ENCODE results near the gene ASIC4. TPM values are rescaled to one million over a fixed set of nuclear protein-coding genes. Genes with fewer than 3 reads are reported as not detected.
A peak's percentile ranks its signal among the peaks of the same experiment; 100 is the strongest.

Gene ASIC4
- total RNA-seq, 1 donor from 2014 or later: not detected

DNA sequence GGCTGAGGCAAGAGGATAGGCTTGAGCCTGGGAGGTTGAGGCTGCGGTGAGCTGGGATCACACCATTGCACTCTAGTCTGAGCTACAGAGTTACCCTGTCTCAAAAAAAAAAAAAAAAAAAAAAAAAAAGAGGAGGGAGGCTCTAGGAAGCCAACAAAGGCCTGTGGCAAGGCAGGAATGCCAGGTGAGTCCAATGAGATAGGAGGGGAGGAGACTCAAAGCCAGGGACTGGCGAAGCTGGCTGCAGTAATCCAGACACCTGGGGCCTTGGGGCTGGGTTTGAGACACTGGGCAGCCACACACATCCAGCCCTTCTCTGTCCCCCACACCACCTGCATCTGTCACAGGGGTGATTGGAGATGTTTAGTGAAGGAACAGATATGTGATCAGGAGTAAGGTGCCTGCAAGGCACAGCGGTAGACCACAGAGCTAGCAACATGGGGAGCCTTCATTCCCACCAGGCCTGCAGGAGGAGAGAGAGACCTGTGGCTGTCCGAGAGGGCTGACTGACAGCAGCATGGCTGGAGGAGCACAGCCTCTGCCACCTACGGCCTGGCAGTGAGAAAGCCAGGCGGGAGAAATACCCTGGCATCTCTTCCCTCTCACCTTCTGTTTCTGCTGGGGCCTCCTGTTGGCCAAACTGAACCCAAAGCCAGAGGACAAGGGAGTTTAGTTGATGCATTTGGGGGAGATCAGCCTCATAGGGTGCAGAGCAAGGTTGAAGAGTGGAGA is 19.8 kb downstream of the ASIC4 start:
- no peak for DNase-seq (ENCODE audit: low read depth in 2 of 2)

DNA sequence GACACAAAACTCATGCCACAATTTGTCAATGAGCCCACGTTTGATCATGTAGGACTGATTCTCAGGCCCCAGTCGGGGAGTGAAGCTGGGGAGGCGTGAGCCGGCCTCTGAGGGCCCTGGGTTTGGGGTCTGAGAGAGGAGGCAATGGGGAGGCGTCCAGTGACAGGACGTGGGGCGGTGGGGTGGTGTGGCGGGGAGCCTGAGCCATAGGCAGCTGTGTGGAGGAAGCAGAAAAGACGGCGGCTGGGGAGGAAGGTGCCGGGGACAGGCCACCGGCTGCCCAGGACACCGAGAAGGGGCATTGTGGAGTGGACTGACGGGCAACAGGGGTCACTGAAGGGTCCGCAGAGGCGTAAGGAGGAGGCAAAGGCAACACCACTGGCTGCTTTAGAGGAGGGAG is 22.1 kb downstream of the ASIC4 start:
- DNase-seq (ENCODE audit: low read depth in 2 of 2): no peak

DNA sequence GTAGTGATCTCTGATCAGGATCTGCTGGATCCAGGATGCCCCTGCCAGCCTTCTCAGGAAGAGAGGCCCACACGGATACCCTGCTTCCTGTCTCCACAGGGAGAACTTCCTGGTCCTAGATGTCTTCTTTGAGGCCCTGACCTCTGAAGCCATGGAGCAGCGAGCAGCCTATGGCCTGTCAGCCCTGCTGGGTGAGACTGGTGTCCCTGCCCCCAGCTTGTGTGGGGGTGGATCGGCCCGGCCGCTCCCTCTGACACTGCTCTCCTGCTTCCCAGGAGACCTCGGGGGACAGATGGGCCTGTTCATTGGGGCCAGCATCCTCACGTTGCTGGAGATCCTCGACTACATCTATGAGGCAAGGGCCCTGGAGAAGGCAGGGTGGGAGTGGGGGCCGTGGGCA is 22.7 kb downstream of the ASIC4 start:
- DNase-seq (ENCODE audit: low read depth in 2 of 2): no peak

DNA sequence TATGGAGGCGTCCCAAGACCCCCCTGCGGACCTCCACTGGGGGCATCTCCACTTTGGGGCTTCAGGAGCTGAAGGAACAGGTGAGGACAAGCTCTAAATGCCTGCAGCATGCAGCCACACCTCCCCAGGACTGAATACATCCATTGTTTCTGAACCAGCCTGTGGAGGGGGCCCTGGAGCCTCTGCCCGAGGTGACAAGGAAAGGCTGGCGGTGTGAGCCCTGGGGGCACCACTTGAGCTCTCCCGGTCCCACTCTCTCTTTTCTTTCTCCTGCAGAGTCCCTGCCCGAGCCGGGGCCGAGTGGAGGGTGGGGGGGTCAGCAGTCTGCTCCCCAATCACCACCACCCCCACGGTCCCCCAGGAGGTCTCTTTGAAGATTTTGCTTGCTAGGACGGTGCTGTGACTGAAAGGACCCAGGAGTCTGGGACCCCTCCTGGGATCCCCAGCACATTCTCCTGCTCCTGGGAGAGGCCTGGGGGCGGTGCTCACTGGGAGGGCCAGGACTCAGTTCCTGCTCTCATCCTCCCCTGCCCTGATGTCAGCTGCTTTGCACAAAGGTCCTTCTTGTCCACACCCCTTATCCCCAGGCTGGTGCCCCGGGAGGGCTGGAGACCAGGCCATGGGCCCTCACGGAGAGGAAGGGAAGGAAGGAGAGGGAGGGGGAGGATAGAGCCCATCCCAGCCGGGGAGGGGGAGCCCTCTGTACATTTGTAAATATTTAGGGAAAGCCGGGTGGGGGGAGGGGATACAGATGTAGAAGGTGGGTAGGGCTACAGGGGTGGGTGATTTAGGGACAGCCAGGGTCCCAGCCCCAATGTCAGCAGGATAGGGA is 23.6 kb downstream of the ASIC4 start:
- no peak for DNase-seq (ENCODE audit: low read depth in 2 of 2)

DNA sequence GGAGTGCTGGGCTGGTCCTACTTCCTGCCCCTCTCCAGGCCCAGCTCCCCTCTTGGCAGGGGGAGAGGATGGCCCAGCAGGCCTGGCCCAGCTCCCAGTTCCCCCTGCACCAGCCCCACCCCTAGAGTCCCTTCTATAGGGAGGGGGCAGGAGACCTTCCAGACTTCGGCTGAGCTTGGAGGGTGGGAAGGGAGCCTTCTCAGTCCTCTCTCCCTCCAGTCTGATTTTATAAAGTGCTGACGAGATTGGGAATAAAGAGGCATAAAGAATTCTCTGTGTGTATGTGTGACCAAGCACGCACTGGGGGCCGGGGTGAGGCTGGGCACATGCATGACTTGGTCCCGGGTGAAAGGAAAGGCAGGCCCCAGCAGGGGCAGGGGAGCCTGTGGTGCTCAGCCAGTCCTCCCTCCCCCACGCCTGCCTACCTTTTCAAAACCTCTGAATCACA is 24.2 kb downstream of the ASIC4 start:
- DNase-seq (ENCODE audit: low read depth in 2 of 2): no peak

DNA sequence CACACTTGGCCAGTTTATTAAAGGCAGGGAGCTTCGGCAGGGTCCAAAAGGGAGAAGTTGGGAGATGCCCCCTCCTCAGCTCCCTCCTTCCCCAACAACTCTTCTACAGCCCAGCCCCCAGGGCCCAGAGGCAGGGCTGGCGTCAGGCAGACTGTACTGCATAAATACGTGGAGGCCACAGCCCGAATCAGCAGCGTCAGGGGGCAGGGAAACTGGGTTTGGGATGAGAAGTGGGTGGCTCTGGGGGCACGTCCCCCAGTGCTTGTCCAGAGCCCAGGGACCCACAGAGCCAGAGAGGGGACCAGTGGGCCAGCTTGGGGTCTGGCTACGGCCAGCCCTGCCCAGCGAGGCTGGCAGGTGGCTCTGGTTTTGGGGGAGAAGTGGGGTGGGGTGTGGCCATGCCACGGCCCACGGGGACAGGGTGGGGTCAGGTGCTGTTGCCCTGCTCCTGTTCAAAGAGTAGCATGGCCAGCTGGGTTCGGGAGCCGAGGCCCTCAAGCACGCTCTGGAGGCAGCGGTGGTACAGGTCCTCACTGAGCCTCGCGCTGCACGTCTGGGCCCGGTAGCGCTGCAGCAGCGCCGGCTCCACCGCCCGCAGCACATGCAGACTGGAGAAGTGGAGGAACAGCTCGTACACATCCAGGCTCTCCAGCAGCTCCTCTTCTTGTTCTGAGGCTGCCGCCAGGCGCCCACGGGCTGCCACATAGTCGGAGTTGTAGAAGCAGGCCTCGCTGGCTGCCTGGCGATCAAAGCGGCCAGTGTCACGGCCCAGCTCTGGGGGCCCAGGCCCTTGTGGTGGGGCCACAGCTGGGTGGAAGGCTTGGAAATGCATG is 24.9 kb downstream of the ASIC4 start:
- DNase-seq (ENCODE audit: low read depth in 2 of 2): no peak

DNA sequence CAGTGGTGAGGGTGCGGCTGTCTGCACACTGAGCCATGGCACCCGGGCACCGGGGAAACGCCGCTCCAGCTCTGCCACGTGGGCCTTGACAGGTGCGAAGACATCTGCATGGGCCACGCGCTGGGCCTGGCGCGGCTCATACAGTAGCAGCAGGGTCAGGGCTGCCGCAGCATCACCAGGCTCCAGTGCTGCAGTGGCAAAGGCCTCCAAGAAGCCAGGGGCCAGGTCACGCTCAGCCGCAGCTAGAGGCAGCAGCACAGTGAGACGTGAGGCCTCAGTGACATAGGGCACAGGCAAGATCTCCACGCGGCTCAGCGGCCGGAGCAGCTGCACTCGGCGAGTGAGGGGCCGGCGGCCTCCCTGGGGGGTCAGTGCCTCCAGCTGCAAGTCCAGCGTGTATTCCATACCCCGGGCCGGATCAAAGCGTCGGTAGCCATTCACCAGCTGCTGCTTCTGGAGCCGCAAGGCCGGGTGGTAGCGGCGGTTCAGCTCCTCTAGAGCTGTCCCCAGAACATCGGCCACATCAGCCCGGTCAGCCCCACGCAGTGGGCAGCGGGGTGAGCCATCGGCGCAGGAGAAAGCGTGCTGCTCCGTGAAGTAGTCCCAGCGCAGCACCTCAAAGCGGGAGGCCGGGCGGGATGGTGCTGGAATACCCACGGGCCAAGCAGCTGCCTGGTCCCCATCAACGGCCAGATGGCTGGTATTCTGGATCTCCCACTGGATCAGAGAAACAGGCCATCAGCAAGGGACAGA is 25.8 kb downstream of the ASIC4 start:
- no peak for DNase-seq (ENCODE audit: low read depth in 2 of 2)

DNA sequence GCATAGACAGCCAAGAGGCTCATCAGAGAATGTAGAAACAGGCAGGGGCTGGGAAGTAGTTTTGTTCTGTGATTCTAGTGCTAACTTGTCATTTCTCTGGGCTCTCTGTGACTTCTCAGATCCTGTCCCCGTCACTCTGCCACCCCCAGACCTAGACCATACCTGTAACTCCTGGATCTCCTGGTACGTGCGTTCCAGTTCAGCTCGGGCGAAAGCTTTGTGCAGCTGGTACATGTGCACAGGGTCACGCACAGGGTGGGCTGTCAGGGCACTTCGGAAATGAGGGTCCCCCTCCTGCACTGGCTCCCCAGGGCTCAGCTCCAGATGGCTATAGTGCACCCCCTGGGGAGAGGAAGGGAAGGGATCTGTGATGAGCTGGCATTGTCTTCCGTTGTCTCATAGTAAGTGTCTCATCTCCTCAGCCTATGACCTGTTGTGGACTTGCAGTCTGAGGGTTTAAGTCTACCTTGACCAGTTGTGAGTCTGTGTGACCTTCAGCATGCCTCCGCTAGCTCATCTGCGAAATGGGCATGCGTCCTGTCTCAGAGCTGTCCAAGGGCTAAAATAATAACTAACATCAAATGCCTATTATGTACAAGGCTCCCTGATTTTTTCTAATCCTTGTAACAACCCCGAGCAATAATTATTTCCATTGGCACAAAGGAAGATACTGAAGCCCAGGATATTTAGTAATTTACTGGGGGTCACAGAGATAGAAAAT is 26.7 kb downstream of the ASIC4 start:
- no peak for DNase-seq (ENCODE audit: low read depth in 2 of 2)

DNA sequence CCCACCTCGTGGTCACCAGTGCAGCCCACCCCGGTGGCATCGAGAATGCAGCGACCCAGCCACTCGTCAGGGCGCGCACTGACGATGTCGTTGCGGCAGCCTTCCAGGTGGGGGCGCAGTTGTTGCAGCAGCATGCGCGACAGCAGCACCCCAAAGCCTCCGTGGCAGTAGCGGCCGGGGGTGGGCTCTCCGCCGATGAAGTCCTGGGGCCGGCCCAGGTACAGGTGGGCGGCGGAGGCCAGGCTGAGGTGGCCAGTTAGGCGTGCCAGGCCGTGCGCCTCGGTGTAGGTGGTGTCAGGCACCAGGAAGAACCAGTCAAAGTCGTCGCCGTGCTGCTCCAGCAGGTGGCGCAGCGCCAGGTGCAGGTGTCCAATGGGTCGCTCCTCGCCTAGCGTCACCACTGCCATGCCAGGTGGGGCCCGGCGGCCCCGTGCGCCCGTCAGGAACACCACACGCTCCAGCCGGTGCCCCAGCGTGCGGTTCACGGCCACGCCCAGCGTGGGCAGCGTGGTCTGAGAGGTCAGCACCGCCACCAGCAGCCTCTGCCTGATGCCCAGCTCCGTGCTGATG is 27.4 kb downstream of the ASIC4 start:
- DNase-seq (ENCODE audit: low read depth in 2 of 2): peak; percentile 60 to 79

DNA sequence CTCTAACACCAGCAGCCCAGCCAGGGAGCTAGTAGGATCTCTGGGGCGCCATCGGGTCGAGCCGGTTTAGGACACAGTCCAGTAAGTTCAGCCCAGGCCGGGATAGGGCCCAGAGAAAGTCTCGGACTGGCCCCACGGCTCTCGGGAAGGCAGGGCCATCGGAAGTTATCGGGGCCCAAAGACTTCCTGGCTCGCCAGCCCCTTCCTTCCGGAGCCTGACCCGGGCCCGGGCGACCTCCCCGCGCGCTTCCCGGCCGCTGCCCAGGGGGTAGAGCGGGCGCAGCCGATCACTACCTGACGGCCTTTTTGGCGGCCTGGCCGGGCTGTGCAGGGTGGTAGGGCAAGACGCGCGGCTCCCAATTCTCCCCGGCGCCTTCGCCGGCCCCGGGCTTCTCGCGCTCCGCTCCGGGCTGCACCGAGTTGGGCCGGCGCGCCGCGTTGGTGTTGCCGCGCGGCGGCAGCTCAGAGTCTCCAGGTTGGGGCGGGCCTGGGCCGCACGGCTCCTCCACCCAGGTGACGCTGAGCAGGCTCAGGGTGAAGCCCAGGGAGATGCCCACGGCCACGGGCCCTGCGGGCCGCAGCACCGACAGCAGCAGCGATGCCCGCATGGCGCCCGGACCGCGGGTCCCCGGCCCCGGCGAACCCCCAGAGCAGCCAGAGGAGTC is 28.8 kb downstream of the ASIC4 start:
- peak in 1 of 2 donors; percentile 7 for DNase-seq (ENCODE audit: low read depth in 2 of 2)

DNA sequence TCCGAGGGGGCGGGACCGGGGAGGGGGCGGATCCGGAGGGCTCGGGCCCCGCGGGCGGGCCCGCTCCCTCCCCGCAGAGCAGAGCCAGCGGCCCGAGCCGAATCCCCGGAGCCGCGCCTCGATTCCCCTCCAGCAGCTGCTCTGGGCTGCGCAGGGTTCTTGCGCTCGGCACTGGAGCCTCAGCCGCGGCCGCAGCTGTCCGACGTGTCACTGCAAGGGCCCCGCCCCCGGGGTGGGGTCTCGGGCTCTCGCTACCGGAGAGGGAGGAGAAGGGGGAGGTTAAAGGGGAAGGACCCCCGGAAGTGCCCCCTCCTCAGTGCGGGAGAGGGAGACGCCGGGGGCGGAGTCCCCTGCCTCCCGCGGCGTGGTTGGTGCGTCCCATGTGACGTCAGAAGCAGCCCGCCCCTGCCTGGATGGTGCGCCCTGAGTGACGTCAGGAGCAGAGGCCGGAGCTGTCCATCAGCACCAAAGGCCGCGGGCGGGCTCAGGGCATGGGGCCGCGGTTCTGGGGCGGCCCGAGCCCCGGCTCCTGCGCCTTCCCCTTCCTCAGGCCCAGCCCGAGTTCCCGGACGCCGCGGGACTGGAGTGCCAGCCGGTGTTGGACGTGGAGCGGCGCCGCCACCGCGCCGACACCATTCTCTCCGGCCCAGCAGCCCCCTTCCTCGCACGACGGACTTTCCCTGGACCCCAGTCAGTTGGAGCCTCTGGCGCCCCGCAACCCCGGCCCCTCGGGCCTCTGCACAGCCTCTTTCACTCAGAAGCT is 29.5 kb downstream of the ASIC4 start, which contains the start of the genes CHPF and TMEM198:
Gene CHPF, minus strand, starts transcription at position 214 of the 763 bp plus-strand sequence. CDS start 271 bp downstream, outside the sequence.
Gene TMEM198, plus strand, starts transcription at position 433 of the 763 bp plus-strand sequence. CDS start 700 bp downstream, outside the sequence.
- peak; percentile 75 to 91 for DNase-seq (ENCODE audit: low read depth in 2 of 2)

DNA sequence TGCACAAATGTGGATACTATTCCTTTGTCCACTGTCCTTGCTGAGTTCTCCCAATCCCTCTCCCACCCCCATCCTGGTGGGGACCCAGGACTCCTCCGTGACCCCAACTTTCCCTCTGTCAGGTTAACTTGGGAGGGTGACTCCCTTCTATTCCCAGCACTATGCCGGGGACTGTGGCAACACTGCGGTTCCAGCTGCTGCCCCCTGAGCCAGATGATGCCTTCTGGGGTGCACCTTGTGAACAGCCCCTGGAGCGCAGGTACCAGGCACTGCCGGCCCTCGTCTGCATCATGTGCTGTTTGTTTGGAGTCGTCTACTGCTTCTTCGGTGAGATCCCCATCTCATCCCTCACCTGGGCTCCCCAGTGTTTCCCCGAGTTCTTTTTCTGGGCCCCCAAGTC is 30.3 kb downstream of the ASIC4 start:
- no peak for DNase-seq (ENCODE audit: low read depth in 2 of 2)

DNA sequence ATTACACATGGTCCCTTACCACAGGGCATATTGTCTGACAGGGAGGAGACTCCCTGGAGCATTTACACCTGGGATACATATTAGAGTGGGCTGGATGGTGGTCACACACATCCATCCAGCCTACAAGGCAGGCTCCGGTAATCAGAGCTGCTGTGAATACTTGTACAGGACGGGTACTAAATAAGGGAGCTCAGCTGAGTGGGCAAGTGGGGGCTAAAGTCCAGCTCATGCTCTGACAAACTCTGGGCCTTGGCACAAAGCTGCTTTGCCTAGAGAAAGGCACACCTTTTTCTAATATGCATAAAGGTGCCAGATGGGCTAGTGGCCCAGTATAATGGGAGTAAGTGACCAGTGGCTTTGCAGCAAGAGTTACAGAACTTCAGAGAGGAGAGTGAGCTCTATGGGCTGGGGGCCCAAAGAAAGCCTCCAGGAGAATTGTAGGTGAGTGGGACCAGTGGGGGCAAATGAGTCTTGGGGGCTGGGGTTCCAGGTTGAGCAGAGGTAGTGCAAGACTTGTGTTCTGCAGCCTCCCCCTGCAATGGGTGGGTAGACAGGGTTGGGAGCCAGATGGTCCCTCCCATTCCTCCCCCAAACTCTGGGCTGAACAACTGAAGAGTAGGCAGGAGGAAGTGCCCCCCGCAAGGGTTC is 31.1 kb downstream of the ASIC4 start:
- no peak for DNase-seq (ENCODE audit: low read depth in 2 of 2)

DNA sequence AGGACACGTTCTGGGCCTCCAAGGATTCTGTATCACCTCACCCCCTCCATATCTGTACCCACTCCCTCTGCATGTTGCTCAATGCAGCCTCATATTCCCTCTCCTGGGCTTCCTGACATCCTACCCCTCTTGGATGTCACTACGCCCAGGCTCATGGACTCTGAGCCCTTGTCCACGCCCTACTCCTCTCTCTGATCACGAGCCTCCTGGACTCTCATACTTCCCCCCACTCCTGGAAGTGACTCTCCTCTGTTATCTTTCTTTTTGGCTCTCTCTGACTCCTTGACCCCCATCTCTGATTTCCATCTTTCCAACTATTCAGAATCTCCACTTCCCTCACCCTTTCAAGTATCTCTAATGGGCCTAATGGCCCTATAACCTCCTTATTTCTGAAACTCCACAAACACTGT is 31.7 kb downstream of the ASIC4 start:
- no peak for DNase-seq (ENCODE audit: low read depth in 2 of 2)

DNA sequence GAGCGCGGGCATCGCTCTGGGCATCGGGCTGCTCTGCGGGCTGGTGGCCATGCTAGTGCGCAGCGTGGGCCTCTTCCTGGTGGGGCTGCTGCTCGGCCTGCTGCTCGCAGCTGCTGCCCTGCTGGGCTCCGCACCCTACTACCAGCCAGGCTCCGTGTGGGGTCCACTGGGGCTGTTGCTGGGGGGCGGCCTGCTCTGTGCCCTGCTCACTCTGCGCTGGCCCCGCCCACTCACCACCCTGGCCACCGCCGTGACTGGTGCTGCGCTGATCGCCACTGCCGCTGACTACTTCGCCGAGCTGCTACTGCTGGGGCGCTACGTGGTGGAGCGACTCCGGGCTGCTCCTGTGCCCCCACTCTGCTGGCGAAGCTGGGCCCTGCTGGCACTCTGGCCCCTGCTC is 33.3 kb downstream of the ASIC4 start:
- no peak for DNase-seq (ENCODE audit: low read depth in 2 of 2)

DNA sequence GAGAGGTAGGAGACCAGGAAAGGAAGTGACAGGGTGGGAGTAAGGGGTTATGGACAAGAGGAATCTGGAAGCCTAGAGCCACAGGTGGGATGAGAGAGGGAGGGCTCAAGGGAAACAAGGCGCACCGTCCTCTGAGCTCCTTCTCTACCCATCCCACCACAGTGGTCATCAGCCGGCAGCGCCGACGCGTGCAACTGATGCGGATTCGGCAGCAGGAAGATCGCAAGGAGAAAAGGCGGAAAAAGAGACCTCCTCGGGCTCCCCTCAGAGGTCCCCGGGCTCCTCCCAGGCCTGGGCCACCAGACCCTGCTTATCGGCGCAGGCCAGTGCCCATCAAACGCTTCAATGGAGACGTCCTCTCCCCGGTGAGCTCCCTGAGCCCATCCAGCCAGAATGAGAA is 34.7 kb downstream of the ASIC4 start:
- no peak for DNase-seq (ENCODE audit: low read depth in 2 of 2)

DNA sequence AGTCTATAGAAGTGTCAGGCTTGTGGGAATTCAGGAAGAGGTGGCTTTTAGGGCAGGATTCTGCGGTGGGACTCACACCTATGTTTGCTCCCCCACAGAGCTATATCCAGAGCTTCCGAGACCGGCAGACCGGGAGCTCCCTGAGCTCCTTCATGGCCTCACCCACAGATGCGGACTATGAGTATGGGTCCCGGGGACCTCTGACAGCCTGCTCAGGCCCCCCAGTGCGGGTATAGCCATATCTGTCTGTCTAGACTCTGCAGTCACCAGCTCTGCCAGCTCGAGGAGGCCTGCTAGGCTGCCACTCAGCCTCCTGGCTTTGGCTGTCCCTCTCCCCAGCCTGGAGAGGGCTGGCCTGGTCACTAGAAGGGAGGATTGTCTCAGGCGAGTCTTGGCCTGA is 35.3 kb downstream of the ASIC4 start:
- no peak for DNase-seq (ENCODE audit: low read depth in 2 of 2)
